ENCODE data around the gene IFI44L.

The IFI44L gene

DNA sequence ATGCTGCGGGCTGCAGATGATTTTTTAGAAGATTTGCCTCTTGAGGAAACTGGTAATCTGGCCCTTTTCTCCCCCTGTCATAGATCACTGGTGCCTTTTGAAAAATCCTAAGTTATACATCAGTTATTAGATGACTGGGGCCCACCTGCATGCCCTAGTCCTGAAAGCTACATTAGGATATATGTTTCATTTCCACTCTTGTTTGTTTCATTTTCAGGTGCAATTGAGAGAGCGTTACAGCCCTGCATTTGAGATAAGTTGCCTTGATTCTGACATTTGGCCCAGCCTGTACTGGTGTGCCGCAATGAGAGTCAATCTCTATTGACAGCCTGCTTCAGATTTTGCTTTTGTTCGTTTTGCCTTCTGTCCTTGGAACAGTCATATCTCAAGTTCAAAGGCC lies 21.3 kb downstream of the IFI44L start:
- DNase-seq (ENCODE audit: low read depth in 2 of 2) = no peak

DNA sequence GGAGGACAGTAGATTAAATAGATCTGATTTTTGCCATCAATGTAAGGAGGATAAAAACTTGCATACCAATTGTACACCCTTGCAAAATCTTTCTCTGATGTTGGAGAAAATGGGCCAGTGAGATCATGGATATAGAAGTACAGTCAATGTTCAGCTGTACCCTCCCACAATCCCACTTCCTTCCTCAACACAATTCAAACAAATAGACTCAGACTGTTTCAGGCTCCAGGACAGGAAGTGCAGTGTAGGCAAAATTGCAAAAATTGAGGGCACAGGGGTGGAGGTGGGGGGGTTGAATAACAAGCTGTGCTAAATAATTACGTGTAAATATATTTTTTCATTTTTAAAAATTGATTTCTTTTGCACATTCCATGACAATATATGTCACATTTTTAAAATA lies 25.5 kb downstream of the IFI44L start:
- DNase-seq (ENCODE audit: low read depth in 2 of 2) = no peak

DNA sequence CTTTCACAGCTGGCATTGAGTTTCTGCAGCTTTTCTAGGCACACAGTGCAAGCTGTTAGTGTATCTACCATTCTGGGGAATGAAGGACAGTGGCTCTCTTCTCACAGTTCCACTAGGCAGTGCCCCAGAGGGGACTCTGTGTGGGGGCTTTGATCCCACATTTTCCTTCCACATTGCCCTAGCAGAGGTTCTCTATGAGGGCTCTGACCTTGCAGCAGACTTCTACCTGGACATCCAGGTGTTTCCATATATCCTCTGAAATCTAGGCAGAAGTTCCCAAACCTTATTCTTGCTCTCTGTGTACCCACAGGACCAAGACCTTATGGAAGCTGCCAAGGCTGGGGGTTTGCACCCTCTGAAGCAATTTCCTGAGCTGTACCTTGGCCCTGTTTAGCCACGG lies 27.0 kb downstream of the IFI44L start:
- DNase-seq (ENCODE audit: low read depth in 2 of 2) = no peak

DNA sequence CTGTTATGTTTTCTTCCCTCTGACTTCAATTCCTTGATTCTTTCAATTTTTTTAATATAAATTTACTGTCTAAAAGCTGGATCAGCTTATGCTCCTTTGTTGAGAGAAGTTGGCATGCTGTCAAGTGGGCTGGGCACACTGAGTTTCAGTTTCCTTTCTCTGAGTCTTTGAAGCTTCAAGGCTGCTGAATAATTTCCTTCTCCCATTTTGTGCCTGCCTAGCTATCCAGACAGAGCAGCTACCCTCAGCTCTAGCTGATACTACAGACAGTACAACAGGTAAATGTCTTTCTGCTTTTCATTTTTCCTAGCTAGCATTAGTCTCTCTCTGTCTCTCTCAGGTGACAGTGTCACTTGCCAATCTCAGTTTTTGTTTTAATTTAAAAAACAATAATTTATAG lies 29.4 kb downstream of the IFI44L start, which contains the start of gene IFI44:
Gene IFI44, plus strand, starts transcription at position 204 of the 400 bp plus-strand sequence. CDS start 365 bp downstream, outside the sequence.
- peak; percentile 41 to 52 for DNase-seq (ENCODE audit: low read depth in 2 of 2)

DNA sequence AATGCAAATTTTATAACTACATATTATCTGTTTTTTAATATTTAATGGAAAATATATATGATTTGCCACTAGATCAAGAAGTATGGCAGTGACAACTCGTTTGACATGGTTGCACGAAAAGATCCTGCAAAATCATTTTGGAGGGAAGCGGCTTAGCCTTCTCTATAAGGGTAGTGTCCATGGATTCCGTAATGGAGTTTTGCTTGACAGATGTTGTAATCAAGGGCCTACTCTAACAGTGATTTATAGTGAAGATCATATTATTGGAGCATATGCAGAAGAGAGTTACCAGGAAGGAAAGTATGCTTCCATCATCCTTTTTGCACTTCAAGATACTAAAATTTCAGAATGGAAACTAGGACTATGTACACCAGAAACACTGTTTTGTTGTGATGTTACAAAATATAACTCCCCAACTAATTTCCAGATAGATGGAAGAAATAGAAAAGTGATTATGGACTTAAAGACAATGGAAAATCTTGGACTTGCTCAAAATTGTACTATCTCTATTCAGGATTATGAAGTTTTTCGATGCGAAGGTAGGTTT lies 29.9 kb downstream of the IFI44L start:
- DNase-seq (ENCODE audit: low read depth in 2 of 2) = no peak

DNA sequence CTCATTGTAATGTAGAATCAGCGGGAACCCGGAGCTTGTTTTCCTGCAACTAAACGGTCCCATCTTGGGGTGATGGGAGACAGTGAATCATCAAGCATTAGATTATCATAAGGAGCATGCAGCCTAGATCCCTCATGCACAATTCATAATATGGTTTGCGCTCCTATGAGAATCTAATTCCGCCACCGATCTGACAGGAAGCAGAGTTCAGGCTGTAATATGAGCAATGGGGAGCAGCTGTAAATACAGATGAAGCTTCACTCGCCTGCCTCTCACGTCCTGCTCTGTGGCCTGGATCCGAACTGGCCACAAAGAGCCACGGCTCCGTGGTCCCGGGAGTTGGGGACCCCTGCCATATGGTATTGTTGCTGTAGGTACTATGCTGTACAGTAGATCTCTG lies 31.0 kb downstream of the IFI44L start:
- peak in 1 of 2 donors; percentile 1 for DNase-seq (ENCODE audit: low read depth in 2 of 2)

DNA sequence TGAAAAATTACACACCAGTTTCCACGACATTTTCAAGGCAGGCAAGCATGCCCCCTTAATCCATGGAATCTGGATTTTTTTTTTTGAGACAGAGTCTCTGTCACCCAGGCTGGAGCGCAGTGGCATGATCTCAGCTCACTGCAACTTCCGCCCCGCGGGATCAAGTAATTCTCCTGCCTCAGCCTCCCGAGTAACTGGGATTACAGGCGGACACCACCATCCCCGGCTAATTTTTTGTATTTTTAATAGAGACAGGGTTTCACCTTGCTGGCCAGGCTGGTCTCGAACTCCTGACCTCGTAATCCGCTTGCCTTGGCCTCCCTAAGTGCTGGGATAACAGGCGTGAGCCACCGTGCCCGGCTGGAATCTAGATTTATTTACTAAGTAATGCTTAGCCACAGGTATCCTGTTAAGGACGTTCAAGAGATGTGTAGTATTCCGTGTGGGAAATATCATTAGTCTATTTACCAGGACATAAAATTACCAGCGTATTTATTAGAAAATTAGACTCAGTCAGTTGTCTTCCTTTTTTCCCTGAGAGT lies 31.8 kb downstream of the IFI44L start:
- no peak for DNase-seq (ENCODE audit: low read depth in 2 of 2)

DNA sequence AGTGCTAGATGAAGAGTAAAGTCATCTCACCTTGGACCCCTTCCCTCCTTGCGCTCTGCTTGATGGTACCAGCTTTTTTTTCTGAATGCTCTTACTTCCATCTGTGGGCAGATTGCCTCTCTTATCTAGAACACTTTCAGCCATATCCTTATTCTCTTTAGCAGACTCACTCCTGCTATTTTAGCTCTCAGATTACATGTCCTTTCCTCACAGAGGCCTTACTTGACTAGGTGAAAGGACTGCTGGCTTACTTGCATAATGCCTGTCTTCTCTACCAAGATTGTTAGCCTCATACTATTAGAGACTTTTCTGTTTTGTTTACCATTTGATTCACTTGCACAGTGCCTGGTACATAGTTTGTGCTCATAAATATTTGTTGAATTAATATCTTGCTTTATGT lies 38.7 kb downstream of the IFI44L start:
- DNase-seq (ENCODE audit: low read depth in 2 of 2) = no peak

DNA sequence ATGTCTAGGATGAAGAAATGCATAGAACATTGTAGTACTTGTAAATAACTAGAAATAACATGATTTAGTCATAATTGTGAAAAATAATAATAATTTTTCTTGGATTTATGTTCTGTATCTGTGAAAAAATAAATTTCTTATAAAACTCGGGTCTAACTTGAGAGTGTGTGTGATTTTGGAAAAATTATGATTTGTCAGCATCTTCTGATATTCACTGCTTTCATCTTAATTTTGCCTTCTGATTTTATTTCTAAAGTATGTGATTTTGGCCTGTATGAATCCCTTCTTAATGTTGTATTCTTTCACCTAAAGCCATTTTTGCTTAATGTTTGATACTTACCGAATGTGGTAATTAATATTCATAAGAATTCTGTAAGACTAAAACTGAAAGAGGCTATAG lies 43.7 kb downstream of the IFI44L start:
- no peak for DNase-seq (ENCODE audit: low read depth in 2 of 2)

DNA sequence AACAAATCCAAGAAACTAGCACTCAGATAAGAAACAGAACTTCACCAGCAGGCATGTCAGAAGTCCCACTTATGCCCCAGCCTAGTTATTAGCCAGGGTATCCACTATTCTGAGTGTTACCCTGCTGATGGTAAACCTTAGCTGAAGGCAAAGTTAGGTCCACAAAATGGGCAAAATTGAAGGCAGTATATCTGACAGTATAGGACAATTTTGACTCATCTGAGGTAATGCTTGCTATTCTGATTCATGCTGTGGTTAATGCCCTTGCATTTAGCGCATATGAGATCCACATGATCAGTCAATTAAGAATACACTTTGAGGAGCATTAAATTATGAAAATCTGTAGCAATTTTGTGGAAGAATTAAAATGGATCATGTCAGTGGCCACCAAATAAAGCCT lies 44.5 kb downstream of the IFI44L start:
- DNase-seq (ENCODE audit: low read depth in 2 of 2) = no peak

DNA sequence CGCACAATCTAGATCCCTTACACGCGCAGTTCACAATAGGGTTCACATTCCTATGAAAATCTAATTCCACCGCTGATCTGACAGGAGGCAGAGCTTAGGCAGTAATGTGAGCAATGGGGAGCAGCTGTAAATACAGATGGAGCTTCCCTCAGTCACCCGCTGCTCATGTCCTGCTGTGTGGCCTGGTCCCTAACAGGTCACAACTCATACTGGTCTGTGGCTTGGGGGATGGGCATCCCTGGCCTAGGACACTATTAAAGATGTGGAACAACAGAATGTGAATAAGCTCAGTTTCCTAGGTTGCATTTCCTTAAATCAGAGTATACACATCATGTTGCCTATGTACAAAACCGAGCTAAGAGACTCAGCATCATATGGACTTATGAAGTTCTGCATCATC lies 45.6 kb downstream of the IFI44L start:
- DNase-seq (ENCODE audit: low read depth in 2 of 2) = no peak

DNA sequence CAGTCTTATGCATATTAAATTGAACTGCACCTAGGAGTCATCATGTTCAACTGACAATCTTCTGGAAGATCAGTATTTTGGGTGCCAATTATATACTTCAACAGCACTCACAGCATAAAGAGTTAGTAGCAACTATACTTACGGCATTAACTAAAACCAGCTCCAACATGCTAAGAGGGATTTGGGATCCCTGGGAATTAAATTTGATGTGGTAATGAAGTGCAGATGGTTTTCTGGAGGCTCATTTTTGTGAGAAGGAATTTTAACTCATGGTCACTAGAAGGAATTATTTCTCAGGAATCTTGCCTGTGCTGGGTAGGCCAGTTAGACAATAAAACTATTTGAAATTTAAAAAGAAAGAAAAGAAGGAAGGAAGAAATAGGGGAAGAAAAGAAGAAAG lies 47.7 kb downstream of the IFI44L start:
- no peak for DNase-seq (ENCODE audit: low read depth in 2 of 2)

DNA sequence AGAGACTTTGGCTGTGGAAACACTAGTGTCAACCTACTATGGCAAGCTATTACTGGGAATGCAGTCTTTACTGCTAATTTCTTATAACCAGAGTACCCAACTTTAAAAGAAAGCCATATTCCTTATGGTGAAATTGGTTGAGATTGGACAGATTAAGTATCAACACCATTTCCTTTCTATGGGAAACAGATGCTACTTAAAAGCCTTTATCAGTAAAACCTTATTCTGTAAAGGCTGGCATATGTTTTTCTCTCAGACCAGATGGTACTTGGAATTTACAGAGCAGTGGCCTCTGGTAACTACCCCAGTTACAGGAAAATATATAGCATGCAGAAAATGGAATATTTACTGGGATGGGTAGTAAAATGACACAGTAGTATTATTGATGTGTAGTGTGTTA lies 48.2 kb downstream of the IFI44L start:
- no peak for DNase-seq (ENCODE audit: low read depth in 2 of 2)

DNA sequence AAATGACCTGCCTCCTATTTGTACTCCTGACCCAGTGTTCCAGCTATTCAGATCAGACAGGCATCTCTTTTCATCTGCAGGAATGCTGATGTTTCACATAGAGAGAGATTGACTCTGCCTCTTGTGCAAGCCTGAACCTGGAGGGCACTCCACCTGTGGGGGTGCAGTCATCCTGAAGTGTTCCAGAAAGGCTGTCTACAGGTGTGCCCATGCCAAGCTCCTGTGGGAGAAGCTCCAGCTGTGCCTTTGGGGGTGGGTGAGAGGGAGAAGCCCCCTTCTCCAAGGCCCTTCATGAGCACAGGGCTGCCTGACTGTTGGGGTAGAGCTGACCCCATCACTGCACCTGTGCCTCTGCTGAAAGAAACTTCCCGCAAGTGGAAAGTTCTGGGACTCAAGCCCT lies 52.2 kb downstream of the IFI44L start:
- DNase-seq (ENCODE audit: low read depth in 2 of 2) = no peak

DNA sequence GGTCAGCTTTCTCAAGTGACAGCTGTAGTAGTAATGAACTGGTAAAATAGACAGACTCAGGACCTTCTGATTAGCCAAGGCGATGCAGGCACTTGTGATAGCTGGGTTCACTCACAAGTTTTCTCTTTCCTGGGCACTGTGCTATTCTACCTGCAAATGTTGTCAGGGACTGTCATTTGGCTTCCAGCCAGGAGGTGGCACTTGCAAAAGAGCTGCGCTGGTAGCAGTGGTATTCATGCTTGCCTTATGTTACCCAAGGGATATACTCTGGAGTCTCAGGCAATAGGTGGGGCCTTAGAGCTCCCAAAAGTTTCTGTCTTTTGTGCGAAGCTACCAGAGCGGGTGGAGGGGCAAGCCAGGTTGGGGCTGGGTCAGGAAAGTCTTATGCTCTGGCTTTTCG lies 52.9 kb downstream of the IFI44L start:
- no peak for DNase-seq (ENCODE audit: low read depth in 2 of 2)

DNA sequence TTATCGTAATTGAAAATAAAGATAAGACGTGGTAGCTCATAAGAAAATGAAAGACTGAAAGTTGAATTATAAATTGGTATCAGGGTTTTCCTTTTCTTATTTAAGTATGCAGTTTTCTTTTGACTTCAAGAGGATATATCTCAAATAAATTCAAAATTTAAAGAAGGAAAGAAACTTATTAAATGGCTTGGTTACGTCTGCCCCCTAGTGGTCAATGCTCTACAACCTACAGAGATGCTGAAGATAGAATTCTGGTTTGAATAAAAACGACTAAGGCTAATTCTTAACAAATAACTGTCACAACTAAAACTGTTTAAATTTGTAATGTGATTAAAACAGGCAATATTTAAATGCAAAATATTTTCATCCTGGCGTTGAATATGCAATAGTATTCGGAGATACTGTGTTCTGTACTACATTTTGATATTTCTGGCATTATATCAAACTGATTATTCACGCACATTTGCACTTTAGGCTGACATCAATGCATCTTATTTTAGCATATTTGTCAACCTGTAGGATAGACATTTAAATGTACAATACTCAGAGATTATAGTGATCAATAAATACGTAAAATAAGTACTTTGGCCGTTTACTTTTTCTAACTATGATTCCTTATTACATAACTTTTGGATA lies 56.2 kb downstream of the IFI44L start:
- peak; percentile 7 to 47 for DNase-seq (ENCODE audit: low read depth in 2 of 2)

DNA sequence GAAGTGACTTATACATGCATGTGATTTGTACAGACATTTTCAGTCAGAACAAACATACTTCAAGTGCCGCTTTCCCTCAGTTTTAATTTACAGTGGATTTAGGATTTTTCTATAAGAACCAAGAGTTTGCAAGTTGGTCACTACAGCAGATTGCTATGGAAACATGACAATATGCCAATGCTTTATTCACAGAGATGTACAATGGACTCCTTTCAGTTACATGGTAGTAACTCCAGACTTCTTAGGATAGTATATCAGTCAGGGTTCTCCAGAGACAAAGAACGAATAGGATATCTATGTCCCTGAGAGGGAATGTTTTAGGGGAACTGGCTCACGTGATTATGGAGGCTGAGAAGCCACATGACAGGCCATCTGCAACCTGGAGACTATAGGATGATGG lies 56.7 kb downstream of the IFI44L start:
- DNase-seq (ENCODE audit: low read depth in 2 of 2) = no peak

DNA sequence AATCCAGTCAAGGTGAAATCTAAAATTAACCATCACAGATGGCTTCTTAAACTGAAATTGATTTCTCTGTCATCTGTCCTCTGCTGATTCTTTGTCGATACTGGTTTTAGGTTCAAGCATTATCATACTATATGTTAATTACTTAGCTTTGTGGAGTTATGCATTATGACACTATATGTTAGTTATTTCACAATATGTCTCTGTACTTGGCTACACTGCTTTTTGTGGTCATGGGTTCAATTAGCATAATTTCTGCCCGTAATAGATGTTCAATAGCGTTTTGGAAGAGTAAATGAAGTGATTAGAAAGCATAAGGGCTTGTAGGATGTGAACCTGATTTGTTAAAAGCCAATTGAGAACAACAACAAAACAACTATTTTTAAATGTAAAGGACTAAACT lies 57.5 kb downstream of the IFI44L start:
- no peak for DNase-seq (ENCODE audit: low read depth in 2 of 2)

DNA sequence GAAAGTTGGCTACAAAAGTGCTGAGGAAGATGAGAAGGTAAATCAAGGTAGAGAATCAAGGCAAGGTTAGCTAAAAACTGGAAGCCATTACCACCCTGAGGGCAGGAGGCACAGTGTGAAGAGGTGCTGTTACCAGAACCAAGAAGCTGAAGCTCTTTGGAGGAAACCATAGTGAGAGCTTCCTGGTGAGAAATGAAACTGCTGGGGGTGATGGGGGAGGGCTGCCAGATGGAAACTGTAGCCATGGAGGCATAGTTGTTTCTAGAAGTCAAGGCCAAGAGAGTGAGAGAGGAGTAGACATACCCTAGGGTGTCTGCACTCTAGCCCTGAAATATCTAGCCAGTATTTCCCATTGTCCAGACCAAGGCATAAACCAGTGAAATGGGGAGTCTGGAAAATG lies 58.1 kb downstream of the IFI44L start:
- no peak for DNase-seq (ENCODE audit: low read depth in 2 of 2)

DNA sequence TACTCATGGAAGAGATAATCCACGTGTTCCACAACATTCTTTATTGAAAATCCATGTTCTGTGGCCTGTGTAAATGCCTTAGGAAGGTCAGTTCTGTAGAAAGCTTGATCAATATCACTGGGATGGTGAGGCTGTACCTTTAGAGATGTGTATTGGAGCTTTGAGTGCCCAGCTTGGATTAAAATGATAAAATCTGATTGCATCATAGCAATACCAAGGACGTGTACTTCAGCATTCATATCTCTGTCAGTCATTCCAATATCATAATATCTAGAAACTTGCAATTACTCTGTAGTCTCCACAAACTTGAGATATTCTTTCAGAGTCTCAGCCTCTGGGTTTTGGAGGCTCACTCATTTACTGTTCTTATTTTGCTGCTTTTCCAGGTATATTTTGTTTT lies 61.0 kb downstream of the IFI44L start:
- DNase-seq (ENCODE audit: low read depth in 2 of 2) = no peak

DNA sequence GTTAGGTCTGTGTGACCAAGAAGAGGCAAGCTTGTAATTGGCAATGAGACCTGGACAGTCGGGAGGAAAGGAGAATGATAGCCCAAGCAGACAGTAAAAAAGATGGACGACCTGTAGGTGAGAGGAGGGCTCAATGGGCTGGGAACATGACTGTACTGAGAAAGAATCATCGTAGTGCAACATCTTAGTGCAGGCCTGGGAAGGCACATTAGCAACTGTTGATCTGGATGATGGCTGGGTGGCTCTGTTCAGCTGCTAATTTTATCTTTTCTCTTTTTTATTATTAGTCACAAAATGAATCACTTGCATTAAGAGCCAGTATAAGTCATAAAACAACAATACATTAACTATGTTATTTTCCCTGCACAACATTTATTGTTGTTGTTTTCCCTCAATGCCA lies 62.2 kb downstream of the IFI44L start:
- DNase-seq (ENCODE audit: low read depth in 2 of 2) = no peak

DNA sequence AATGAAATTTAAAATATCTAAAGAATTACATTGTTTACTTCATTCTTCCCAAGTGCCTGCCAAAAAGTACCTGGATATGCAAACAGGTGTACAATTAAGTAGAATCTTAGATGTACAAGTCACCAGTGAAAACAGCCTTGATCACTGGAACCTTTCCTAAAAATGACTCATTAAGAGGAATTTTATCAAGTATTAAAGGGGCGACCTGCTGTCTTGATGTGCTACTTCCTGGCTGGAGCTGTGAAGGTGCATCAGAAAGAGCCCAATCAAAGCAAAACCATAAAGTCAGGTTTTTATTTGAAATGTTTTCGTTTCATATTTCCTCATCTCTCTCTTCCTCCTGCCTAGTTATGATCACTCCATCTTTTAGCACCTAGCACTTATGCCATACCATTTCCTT lies 62.8 kb downstream of the IFI44L start:
- no peak for DNase-seq (ENCODE audit: low read depth in 2 of 2)

DNA sequence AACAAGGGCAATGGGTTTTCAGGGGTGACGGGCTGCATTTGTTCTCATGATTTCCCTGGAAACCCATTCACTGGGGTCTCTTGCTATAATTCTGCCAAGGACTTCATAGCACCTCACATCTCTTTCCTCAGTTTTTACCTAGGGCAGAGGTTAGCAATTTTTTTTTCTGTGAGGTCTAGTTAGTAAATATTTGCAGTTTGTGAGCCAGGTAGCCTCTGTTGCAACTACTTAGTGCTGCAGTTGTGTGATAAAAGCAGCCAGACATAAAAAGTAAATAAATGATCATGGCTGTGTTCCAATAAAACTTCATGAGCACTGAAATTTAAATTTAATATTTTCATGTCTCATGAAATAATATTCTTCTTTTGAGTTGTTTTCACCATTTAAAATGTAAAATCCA lies 67.1 kb downstream of the IFI44L start:
- no peak for DNase-seq (ENCODE audit: low read depth in 2 of 2)

DNA sequence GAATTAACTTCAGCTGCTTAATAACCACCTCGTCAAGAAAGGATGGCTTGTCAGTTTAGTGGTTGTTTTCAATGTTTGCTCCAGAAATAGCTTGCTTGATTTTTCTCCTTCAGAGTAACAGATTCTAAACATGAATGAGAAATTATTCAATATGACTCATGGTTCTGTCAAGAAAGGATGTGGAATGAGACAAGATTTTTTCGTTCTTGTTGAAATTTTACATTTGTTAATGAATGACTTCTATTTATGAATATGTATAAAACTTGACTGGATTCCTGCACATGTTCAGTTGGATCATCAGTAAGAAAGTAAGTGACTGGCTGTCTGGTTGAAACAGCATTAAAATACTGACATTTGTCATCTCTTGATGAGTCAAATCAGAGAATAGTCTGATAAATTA lies 67.7 kb downstream of the IFI44L start:
- no peak for DNase-seq (ENCODE audit: low read depth in 2 of 2)
